Measurements from ENCODE around the gene CCL7. TPM values are rescaled to one million over a fixed set of nuclear protein-coding genes. Genes with fewer than 3 reads are reported as not detected.

Gene CCL7
- total and polyA plus RNA-seq, 7 donors = 0.05 to 2.7 (median 0.47) TPM; not detected in 3

- Histone ChIP-seq H3K4me3 (no peak overlapping the region), H3K27ac (no peak overlapping the region), H3K4me1 (peaks cover under 1% of the 10 kb centered on the region), H3K27me3 (ENCODE audit: insufficient read depth in 3 of 3, low read length in 2 of 3) (no peaks in the 10 kb centered on the region), H3K9me3 (no peaks in the 10 kb centered on the region), H3K36me3 (ENCODE audit: insufficient read depth in 1 of 2, low read depth in 1 of 2) (no peaks in the 10 kb centered on the region)
- TF ChIP-seq CTCF (IDR thresholded peaks at IDR 0.05) = no peak
- WGBS, 3 donors = 69 to 83% (median 72%) methylated on average over 4 of the region's 4 CpGs
- no peak for DNase-seq
- intact Hi-C loops (cut with DNase I) = loop anchor here in 1 of 2 donors (5.0 kb wide), 1 partner anchor 61 kb away; no protein-coding TSS in a partner anchor
- peak in 1 of 4 donors; percentile 56 for ATAC-seq
Measured at GRCh38 chr17:34313164-34313563, 43.1 kb downstream of the CCL7 start.

GRCh38 chr17:34314279-34314678, 44.3 kb downstream of the CCL7 start:
- intact Hi-C loops (cut with DNase I) = loop anchor here in 1 of 2 donors (5.0 kb wide), 1 partner anchor 62 kb away; no protein-coding TSS in a partner anchor
- Histone ChIP-seq H3K4me1 (no peaks in the 10 kb centered on the region), H3K9me3 (no peaks in the 10 kb centered on the region), H3K27me3 (ENCODE audit: insufficient read depth in 3 of 3, low read length in 2 of 3) (no peaks in the 10 kb centered on the region), H3K4me3 (no peak overlapping the region), H3K27ac (no peak overlapping the region), H3K36me3 (ENCODE audit: insufficient read depth in 1 of 2, low read depth in 1 of 2) (no peaks in the 10 kb centered on the region)
- WGBS, 3 donors = 4% methylated on average over 4 of the region's 4 CpGs
- TF ChIP-seq CTCF (IDR thresholded peaks at IDR 0.05) = no peak
- ATAC-seq = peak in 2 of 4 donors; percentile 34 to 57
- no peak for DNase-seq

- Histone ChIP-seq H3K9me3 (no peaks in the 10 kb centered on the region), H3K4me3 (no peak overlapping the region), H3K4me1 (no peaks in the 10 kb centered on the region), H3K27me3 (ENCODE audit: insufficient read depth in 3 of 3, low read length in 2 of 3) (no peaks in the 10 kb centered on the region), H3K36me3 (ENCODE audit: insufficient read depth in 1 of 2, low read depth in 1 of 2) (no peaks in the 10 kb centered on the region), H3K27ac (no peak overlapping the region)
- no peak for ATAC-seq
- 78 to 84% (median 83%) methylated on average over 3 of the region's 3 CpGs for WGBS, 3 donors
- intact Hi-C loops (cut with DNase I) = loop anchor here in 1 of 2 donors (5.0 kb wide), 1 partner anchor 39 kb away; the partner anchor contains the start of gene CCL13
- TF ChIP-seq CTCF (IDR thresholded peaks at IDR 0.05) = no peak
- DNase-seq = no peak
Measured at GRCh38 chr17:34318474-34318873, 48.5 kb downstream of the CCL7 start.

GRCh38 chr17:34319039-34319483, 49.0 kb downstream of the CCL7 start, which contains the start of gene CCL8:
CCL8 (plus strand) TSS chr17:34319435; CDS start chr17:34319502, 67 bp downstream.
- Histone ChIP-seq H3K27ac (peak within 1 kb of the TSS; percentile 32), H3K9me3 (no peaks in the 10 kb centered on the region), H3K36me3 (ENCODE audit: insufficient read depth in 1 of 2, low read depth in 1 of 2) (no peaks in the 10 kb centered on the region), H3K4me3 (no peak within 1 kb of the TSS), H3K27me3 (ENCODE audit: insufficient read depth in 3 of 3, low read length in 2 of 3) (no peaks in the 10 kb centered on the region), H3K4me1 (no peaks in the 10 kb centered on the region)
- DNase-seq (no peak), ATAC-seq (no peak)
- 19 to 34% (median 28%) methylated on average over 2 of the region's 2 CpGs for WGBS, 3 donors
- TF ChIP-seq CTCF (IDR thresholded peaks at IDR 0.05) = no peak
- intact Hi-C loops (cut with DNase I) = loop anchor here in 1 of 2 donors (5.0 kb wide), 1 partner anchor 38 kb away; the partner anchor contains the start of gene CCL13

Other genes starting within 250 kb of the CCL7 start
- 10 to 100 TPM in 2 of 4 donors, 1 to 10 TPM in 2; 5.0 to 28.3 (median 17.2) TPM for gene CCL2, start 14.9 kb upstream of the CCL7 start, total RNA-seq
- gene CCL2, start 14.9 kb upstream of the CCL7 start, polyA plus RNA-seq = 10 to 100 TPM in 1 of 3 donors, 1 to 10 TPM in 2; 7.2 to 12.8 (median 8.0) TPM
- 1 to 10 TPM in 1 of 4 donors, under 1 TPM in 1, not detected in 2; 0.42 to 1.6 TPM for gene CCL11, start 15.5 kb downstream of the CCL7 start, total RNA-seq
- gene CCL11, start 15.5 kb downstream of the CCL7 start, polyA plus RNA-seq = not detected
- gene CCL8, start 49.2 kb downstream of the CCL7 start, total RNA-seq = under 1 TPM in 1 of 4 donors, not detected in 3; 0.42 TPM
- under 1 TPM in 2 of 3 donors, not detected in 1; 0.03 to 0.09 TPM for gene CCL8, start 49.2 kb downstream of the CCL7 start, polyA plus RNA-seq
- gene CCL13, start 86.3 kb downstream of the CCL7 start, total RNA-seq = 1 to 10 TPM in 1 of 4 donors, under 1 TPM in 1, not detected in 2; 0.73 to 1.2 TPM
- gene CCL13, start 86.3 kb downstream of the CCL7 start, polyA plus RNA-seq = under 1 TPM; 0.10 to 0.27 (median 0.20) TPM
- gene CCL1, start 93.0 kb downstream of the CCL7 start, total RNA-seq = not detected
- not detected for gene CCL1, start 93.0 kb downstream of the CCL7 start, polyA plus RNA-seq

All from psoas muscle (tissue), 8 donors.